Fibroblast of the aortic adventitia (primary cell): Measurements from ENCODE around the gene PIP5K1B. TPM values are rescaled to one million over a fixed set of nuclear protein-coding genes. Genes with fewer than 3 reads are reported as not detected.

Source experiments
- DNase-seq: peaks from one replicate; pipeline ENCODE4 v3.0.0-alpha.2; 2010; ENCODE audit warnings: low read depth
- H3K4me3 ChIP-seq: 2 replicates; pipeline ENCODE4 v1.5.1; 2011; ENCODE audit warnings: low read depth, mild to moderate bottlenecking, control low read depth, low read length, moderate library complexity
- total RNA-seq: library from RNA; depleted of rRNA; stranded (reverse); fragments of >200 nt; gene quantifications from 2 replicates; pipeline ENCODE4 v1.2.3, GENCODE V29; 2012; ENCODE audit warnings: low replicate concordance
- TF ChIP-seq, protein P1 (sequence below): IDR thresholded peaks from 2 replicates; pipeline ENCODE4 v1.5.1; 2011; ENCODE audit warnings: mild to moderate bottlenecking, low read length, control low read depth, inconsistent platforms; ENCODE audit not compliant: insufficient read depth

The PIP5K1B gene, protein sequence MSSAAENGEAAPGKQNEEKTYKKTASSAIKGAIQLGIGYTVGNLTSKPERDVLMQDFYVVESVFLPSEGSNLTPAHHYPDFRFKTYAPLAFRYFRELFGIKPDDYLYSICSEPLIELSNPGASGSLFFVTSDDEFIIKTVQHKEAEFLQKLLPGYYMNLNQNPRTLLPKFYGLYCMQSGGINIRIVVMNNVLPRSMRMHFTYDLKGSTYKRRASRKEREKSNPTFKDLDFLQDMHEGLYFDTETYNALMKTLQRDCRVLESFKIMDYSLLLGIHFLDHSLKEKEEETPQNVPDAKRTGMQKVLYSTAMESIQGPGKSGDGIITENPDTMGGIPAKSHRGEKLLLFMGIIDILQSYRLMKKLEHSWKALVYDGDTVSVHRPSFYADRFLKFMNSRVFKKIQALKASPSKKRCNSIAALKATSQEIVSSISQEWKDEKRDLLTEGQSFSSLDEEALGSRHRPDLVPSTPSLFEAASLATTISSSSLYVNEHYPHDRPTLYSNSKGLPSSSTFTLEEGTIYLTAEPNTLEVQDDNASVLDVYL
- total RNA-seq = not detected in 2 replicates

- H3K4me3 ChIP-seq = peak within 1 kb of the TSS; percentile 56
- DNase-seq = peak; percentile 22
- TF ChIP-seq, protein P1, sequence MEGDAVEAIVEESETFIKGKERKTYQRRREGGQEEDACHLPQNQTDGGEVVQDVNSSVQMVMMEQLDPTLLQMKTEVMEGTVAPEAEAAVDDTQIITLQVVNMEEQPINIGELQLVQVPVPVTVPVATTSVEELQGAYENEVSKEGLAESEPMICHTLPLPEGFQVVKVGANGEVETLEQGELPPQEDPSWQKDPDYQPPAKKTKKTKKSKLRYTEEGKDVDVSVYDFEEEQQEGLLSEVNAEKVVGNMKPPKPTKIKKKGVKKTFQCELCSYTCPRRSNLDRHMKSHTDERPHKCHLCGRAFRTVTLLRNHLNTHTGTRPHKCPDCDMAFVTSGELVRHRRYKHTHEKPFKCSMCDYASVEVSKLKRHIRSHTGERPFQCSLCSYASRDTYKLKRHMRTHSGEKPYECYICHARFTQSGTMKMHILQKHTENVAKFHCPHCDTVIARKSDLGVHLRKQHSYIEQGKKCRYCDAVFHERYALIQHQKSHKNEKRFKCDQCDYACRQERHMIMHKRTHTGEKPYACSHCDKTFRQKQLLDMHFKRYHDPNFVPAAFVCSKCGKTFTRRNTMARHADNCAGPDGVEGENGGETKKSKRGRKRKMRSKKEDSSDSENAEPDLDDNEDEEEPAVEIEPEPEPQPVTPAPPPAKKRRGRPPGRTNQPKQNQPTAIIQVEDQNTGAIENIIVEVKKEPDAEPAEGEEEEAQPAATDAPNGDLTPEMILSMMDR = no peak
Observed at GRCh38 chr9:68704814-68705530, at the start of gene PIP5K1B. TSS of gene PIP5K1B (plus strand) at chr9:68705240. CDS start at chr9:68822615, 117,375 bp downstream.

DNA sequence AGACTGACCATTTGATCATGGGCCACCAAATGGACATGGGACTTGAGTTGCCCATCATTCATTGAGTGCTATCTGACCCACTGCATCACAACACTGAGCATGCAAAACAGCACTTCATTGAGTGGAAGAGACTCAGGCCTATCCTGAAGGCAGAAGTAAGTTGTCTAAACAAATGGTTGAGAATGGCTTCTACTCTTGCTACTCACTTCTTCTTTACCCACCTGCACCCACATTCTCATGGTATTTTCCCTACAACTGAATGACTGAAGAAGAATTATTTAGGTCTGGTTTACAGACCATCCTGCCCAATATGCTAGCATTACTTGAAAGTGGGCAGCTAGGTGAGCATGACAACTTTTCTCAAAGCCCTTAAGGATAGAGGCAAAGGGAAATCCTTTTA lies 41.0 kb upstream of the PIP5K1B start:
- TF ChIP-seq, protein P1 = no peak

GRCh38 chr9:68668127-68668526 lies 36.9 kb upstream of the PIP5K1B start:
- TF ChIP-seq, protein P1 = no peak

More for the DNA sequence above, 41.0 kb upstream of the PIP5K1B start:
- DNase-seq = no peak
- no peak overlapping the region for H3K4me3 ChIP-seq

GRCh38 chr9:68669218-68669617 lies 35.8 kb upstream of the PIP5K1B start:
- no peak for DNase-seq
- TF ChIP-seq, protein P1 = no peak
- no peak overlapping the region for H3K4me3 ChIP-seq

More at GRCh38 chr9:68668127-68668526, 36.9 kb upstream of the PIP5K1B start:
- no peak for DNase-seq
- H3K4me3 ChIP-seq = no peak overlapping the region

DNA sequence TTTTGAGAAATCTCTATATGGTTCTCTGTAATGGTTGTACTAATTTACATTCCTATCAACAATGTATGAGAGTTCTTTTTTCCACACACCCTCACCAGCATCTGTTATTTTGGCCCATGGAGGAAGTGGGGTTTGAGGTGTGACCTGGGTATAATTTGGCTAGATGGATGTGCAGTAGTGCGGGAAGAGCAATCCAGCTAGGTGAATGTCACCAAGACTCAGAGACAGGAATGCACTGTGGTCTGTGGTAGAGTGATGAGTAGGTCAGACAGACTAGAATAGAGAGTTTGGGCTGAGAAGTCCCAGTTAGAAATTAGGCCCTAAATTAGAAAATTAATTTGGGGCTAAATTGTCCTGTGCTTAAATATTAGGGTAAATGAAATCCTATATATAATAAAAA lies 32.8 kb upstream of the PIP5K1B start:
- H3K4me3 ChIP-seq = no peak overlapping the region
- TF ChIP-seq, protein P1 = no peak
- no peak for DNase-seq

DNA sequence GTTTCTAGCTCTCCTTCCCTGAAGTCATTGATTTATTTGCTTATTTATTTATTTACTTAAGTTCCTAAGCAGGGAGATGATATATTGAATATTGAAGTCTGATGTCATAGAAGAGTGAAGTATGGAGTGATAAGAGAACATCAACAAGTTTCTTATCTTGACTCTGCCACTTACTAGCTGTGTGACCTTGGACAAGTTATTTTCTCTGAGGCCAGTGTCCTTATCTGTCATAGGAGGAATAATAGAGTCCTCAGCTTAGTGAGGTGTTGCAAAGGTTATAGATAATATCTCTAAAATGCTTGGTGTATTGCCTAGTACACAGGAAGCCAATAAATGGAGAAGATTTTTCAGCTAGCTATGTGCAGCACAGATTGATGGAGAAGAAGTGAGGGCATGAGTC lies 32.4 kb upstream of the PIP5K1B start:
- DNase-seq = no peak
- TF ChIP-seq, protein P1 = no peak
- H3K4me3 ChIP-seq = no peak overlapping the region
